K562 (cell line): ENCODE data around the gene SLC26A6. TPM values are rescaled to one million over a fixed set of nuclear protein-coding genes. Genes with fewer than 3 reads are reported as not detected.

Experiments used
- BCL6 ChIP-seq: fragments of 250-450 bp; sonication (Bioruptor Pico); IDR thresholded peaks from 2 replicates; pipeline ENCODE4 v1.4.0; 2020
- FOXA1 ChIP-seq: fragments of 450-650 bp; IDR thresholded peaks from 2 replicates; pipeline ENCODE4 v1.6.1; 2016; ENCODE audit warnings: mild to moderate bottlenecking, borderline replicate concordance
- GMEB1 ChIP-seq: fragments of 250-450 bp; sonication (Bioruptor Pico); IDR thresholded peaks from 2 replicates; pipeline ENCODE4 v1.4.0; 2020; ENCODE audit warnings: mild to moderate bottlenecking
- NFIC ChIP-seq: fragments of 450-650 bp; IDR thresholded peaks from 2 replicates; pipeline ENCODE4 v1.6.1; 2017; ENCODE audit warnings: mild to moderate bottlenecking, inconsistent platforms
- NR0B1 ChIP-seq: fragments of 450-650 bp; IDR thresholded peaks from one replicate; pipeline ENCODE4 v1.6.1; 2018; ENCODE audit warnings: mild to moderate bottlenecking, moderate library complexity; ENCODE audit not compliant: partially characterized antibody
- RBM22 ChIP-seq: fragments of 200-400 bp; formaldehyde crosslinking; IDR thresholded peaks from 2 replicates; pipeline ENCODE4 v1.6.1; 2018; ENCODE audit warnings: low read length, low read depth; ENCODE audit not compliant: poor library complexity, severe bottlenecking
- SMAD3 ChIP-seq: fragments of 450-650 bp; formaldehyde crosslinking; conservative IDR thresholded peaks from 2 replicates; pipeline ENCODE4 v1.4.0; 2020; ENCODE audit warnings: mild to moderate bottlenecking
- SMAD4 ChIP-seq: fragments of 250-450 bp; sonication (Bioruptor Pico); conservative IDR thresholded peaks from 2 replicates; pipeline ENCODE4 v1.8.0; 2021; ENCODE audit warnings: inconsistent platforms, mild to moderate bottlenecking, moderate library complexity
- ZHX1 ChIP-seq: fragments of 150-350 bp; conservative IDR thresholded peaks from 2 replicates; pipeline ENCODE4 v1.6.1; 2014; ENCODE audit warnings: low read length
- polyA plus RNA-seq, 8 experiments: library from polyadenylated mRNA; depleted of rRNA in 4 of 8; stranded (reverse) in 5 of 8; unstranded in 3 of 8; fragments of >200 nt; fragmentation: Nextera tagmentation in 2 of 8; fragmentation: Illumina TruSeq in 1 of 8; extraction: Ambion mirVana in 2 of 8; extraction: Trizol in 1 of 8; gene quantifications; 2 replicates each; pipeline versions ENCODE4 v1.2.1 to v1.2.3, GENCODE V29; 2011 to 2014; ENCODE audit warnings: inconsistent platforms in 1 of 8, missing spikeins in 1 of 8
- total RNA-seq, 7 experiments: library from RNA; depleted of rRNA in 6 of 7; stranded (reverse); fragments of >200 nt in 6 of 7; fragmentation: Illumina TruSeq in 2 of 7; extraction: Trizol in 2 of 7; gene quantifications; 2 replicates each; pipeline versions ENCODE4 v1.2.1 to v1.2.3, GENCODE V29; 2011 to 2021; ENCODE audit warnings: low replicate concordance in 1 of 7
- TF ChIP-seq, protein P1 (sequence below), 2 experiments: fragments of 450-650 bp; IDR thresholded peaks; 2 replicates each; pipeline ENCODE4 v1.6.1; 2016; ENCODE audit warnings: mild to moderate bottlenecking in 2 of 2, borderline replicate concordance in 1 of 2, low read depth in 1 of 2, moderate library complexity in 1 of 2
- TF ChIP-seq, protein P2 (sequence below): sonication (generic); formaldehyde crosslinking; IDR thresholded peaks from 2 replicates; pipeline ENCODE4 v1.8.0; 2022; ENCODE audit warnings: mild to moderate bottlenecking, missing genetic modification reagents

Gene SLC26A6
- total and polyA plus RNA-seq, 9 of the 15 experiments (the other 6 are each of a cell fraction or from before 2014, with no cell fraction given): 2.1 to 27.2 (median 14.8) TPM

- TF ChIP-seq, protein P1, sequence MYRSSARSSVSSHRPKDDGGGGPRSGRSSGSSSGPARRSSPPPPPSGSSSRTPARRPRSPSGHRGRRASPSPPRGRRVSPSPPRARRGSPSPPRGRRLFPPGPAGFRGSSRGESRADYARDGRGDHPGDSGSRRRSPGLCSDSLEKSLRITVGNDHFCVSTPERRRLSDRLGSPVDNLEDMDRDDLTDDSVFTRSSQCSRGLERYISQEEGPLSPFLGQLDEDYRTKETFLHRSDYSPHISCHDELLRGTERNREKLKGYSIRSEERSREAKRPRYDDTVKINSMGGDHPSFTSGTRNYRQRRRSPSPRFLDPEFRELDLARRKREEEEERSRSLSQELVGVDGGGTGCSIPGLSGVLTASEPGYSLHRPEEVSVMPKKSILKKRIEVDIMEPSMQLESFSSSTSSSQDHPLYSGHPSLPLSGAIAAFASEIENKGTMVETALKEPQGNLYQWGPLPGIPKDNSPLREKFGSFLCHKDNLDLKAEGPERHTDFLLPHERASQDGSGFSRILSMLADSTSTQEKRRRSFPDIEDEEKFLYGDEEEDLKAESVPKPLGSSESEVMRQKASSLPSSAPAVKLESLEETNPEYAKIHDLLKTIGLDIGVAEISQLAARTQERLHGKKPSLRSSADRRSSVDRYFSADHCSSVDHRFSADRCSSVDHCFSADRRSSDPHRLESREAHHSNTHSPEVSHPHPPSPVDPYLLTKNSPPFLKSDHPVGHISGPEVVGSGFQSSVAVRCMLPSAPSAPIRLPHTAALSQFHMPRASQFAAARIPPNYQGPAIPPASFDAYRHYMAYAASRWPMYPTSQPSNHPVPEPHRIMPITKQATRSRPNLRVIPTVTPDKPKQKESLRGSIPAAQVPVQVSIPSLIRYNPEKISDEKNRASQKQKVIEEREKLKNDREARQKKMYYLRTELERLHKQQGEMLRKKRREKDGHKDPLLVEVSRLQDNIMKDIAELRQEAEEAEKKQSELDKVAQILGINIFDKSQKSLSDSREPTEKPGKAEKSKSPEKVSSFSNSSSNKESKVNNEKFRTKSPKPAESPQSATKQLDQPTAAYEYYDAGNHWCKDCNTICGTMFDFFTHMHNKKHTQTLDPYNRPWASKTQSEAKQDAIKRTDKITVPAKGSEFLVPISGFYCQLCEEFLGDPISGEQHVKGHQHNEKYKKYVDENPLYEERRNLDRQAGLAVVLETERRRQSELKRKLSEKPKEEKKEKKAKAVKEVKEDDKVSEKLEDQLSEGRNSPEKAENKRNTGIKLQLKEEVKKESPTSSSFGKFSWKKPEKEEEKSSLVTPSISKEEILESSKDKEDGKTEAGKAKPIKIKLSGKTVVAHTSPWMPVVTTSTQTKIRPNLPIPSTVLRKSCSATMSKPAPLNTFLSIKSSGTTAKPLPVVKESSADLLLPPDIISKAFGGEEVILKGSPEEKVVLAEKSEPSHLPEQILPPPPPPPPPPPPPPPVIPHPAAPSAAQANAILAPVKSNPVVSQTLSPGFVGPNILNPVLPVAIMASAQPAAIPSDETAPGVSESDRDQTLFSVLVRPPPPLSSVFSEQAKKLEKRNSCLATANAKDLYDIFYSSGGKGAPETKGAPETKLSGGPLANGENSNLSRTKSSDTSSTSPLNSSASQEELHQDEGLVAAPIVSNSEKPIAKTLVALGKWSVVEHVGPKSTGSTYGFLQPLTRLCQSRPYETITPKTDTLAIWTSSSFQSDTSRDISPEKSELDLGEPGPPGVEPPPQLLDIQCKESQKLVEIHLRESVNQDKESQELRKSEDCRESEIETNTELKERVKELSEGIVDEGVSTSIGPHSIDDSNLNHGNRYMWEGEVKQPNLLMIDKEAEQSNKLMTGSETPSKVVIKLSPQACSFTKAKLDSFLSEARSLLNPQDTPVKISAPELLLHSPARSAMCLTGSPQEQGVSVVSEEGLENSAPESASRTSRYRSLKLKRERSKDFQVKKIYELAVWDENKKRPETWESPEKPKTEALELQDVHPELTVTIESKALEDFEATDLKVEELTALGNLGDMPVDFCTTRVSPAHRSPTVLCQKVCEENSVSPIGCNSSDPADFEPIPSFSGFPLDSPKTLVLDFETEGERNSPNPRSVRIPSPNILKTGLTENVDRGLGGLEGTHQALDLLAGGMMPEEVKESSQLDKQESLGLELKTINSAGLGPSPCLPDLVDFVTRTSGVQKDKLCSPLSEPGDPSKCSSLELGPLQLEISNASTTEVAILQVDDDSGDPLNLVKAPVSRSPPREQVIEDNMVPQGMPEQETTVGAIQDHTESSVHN (IDR thresholded peaks at IDR 0.05; ENCODE audit: borderline replicate concordance in 1 of 2, low read depth in 1 of 2): no peak
- TF ChIP-seq SMAD3 (CRISPR knock-in tag) (no peak), RBM22 (no peak), NFIC (no peak), NR0B1 (no peak), BCL6 (CRISPR knock-in tag) (no peak), GMEB1 (CRISPR knock-in tag) (no peak), SMAD4 (CRISPR knock-in tag) (peak; percentile 76), FOXA1 (no peak), ZHX1 (no peak)
- TF ChIP-seq, protein P2, sequence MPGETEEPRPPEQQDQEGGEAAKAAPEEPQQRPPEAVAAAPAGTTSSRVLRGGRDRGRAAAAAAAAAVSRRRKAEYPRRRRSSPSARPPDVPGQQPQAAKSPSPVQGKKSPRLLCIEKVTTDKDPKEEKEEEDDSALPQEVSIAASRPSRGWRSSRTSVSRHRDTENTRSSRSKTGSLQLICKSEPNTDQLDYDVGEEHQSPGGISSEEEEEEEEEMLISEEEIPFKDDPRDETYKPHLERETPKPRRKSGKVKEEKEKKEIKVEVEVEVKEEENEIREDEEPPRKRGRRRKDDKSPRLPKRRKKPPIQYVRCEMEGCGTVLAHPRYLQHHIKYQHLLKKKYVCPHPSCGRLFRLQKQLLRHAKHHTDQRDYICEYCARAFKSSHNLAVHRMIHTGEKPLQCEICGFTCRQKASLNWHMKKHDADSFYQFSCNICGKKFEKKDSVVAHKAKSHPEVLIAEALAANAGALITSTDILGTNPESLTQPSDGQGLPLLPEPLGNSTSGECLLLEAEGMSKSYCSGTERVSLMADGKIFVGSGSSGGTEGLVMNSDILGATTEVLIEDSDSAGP (CRISPR knock-in tag): peak; percentile 71
Observed at GRCh38 chr3:48661501-48662144, 26.4 kb upstream of the SLC26A6 start (continued).
